HG02678 (cell line): ENCODE measurements around the gene TBX4.

ENCODE experiments used
- ATAC-seq: cut with Tn5 transposase; IDR thresholded peaks from one replicate; pipeline ENCODE4 v1.9.1; 2021; ENCODE audit warnings: mild to moderate bottlenecking, moderate library complexity; ENCODE audit not compliant: unreplicated experiment

The TBX4 gene

DNA sequence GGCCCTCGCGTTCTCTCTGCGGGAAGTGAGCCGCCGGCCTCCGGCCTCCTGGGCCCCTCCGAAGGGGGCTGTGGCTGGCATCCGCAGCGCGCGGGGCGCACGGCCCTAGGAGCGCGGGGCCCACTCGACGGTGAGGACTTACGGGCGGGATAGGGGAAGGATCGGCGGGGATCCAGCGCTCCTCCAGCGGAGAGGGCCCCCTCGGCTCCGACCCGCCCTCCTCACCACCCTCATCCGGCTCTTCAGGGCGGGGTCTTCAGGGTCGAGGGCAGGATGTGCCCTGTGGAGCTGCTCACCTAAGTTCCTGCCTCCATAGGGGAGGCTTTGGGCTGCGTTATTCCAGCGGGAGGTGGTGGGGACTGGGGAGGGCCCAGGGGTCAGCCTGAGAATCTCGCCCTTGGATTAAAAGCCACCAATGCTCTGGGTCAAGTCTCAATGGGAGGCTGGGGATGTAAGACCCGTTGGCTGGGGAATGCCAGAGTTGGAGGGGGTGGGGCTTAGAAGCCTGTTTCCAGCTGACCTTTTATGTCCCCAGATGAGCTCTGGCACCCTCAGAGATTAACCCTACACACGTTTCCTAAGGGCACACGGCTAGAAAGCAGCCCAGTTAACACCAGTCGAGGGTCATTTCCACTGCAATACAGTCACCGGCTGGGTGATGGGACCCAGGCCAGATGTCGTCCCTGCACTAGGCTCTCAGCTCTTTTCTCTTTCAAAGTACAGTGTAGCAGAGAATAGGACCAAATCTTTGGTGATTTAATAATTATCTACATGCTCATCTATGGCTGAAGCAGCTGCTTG lies 39.2 kb upstream of the TBX4 start:
- ATAC-seq: no peak

DNA sequence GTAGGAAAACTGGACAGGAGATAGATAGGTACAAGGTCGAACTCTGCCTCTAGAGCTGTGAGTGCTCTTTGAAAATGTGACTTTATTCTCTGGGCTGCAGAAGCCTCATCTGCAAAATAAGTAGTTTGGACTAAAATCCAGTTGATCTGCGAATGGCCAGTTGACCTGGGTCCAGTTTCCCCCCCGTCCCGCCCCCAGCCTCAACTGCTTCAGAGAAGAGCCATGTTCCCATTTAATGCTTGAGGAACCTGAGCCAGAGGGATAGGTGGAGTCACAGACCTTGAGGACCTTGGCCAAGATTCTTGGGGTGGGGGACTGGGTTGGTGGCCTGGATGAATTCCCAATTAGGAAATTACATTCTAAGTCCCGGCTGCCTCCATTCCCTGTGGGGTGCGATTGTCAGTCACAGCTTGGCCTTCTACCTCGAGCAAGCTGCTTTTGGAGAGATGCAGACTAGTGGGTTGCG lies 38.5 kb upstream of the TBX4 start:
- ATAC-seq: no peak

DNA sequence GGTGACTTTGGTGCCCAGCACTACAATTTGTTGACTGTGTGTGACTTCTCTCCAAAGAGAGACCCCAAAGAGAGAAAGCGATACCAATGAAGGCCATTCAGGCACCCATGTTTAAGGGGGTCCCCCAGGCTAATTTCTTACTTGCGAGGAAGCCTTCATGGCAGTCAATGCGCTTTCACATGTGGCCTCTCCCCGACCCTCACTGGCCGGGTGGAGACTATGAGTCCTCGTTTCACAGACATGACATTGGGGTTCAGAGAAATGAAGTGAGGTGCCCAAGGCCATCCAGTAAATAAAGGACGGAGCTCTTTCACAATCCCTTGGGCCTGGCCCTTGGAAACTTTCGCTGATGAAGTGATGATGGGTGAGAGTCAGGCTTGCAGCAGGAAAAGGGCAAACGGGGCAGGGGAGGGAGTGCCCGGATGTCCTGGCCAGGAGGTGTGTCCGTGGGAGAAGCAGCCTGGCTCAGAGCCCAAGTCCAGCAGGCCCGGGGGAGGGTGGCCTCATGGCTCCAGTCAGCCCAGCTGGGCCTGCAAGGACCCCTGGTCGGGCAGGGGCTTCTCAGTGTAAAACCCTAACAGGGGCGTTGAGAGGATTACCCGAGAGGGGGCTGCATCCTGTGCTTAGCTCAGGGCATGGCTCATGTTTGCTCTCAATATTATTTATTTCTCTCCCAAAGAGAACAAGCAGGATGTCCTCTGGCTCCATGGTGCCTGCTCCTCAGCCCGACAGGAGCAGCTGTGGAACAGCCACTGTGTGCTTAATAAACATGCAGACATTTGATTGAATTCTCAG lies 37.9 kb upstream of the TBX4 start:
- ATAC-seq: no peak

DNA sequence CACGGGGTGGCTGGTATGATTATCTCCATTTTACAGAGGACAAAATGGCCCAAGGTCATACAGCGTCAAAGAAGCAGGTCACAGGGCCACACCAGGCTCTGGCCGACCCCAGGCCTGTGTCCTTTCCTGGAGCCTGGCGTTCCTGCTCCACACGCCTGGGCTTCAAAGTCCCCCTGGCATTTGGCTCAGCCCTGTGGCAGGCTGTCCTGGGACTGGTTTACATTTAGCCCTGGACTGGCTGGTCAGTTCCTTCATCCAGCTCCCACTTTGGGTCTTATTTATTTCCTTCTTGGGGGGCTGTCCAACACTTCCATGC lies 37.3 kb upstream of the TBX4 start:
- no peak for ATAC-seq

DNA sequence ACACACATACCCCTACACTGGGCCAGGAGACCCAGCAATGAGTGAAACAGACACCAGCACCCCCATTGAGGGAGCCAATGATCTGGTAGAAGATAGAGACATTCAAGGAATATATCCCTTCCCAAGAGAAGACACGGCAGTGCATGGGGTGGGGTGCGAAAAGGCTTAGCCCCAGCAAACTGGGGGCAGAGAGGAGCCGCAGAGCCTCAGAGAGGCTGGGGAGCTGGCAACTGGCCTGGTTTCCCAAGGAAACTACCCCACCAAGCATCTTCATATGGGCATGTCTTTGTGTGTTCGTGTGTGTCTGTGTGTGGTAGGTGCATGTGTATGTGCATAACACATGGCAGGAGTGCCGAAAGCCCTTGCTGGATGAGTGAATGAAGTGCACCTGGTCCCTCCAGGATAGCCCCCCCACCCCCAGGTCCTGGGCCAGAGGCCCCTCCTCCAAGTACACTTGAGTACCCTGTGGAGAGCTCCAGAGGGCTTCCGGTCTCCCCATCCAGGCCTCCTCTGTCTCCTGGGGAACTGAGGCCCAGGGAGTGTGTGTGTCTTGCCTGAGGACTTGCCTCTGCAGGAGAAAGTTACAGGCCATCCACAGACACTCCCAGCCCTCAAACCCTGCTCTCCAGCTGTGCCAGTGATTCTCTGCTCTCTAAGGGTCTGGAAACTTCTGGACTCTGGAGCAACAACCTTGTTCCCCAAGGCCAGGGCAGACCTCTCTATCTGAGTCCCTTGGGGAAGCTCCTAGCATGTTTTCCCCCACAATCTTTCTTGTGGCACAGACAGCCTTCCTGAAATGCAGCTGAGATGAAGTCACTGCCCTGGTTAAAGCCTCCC lies 36.6 kb upstream of the TBX4 start:
- ATAC-seq: no peak

DNA sequence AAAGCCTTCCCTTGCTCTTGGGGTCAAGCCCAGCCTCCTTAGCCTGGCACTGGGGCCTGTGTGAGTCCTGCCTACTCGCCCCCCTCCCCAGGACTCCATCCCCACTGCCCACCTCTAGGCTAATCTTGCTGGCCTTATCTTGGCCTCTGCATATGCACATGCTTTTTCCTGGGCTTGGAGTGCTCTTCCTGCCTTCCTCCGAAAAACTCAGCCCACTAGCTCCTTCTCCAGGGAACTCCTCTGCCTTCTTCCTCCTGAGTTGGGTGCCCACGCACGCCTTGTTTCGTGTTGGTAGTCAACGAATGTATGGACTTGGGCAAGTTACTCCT lies 36.0 kb upstream of the TBX4 start:
- no peak for ATAC-seq

DNA sequence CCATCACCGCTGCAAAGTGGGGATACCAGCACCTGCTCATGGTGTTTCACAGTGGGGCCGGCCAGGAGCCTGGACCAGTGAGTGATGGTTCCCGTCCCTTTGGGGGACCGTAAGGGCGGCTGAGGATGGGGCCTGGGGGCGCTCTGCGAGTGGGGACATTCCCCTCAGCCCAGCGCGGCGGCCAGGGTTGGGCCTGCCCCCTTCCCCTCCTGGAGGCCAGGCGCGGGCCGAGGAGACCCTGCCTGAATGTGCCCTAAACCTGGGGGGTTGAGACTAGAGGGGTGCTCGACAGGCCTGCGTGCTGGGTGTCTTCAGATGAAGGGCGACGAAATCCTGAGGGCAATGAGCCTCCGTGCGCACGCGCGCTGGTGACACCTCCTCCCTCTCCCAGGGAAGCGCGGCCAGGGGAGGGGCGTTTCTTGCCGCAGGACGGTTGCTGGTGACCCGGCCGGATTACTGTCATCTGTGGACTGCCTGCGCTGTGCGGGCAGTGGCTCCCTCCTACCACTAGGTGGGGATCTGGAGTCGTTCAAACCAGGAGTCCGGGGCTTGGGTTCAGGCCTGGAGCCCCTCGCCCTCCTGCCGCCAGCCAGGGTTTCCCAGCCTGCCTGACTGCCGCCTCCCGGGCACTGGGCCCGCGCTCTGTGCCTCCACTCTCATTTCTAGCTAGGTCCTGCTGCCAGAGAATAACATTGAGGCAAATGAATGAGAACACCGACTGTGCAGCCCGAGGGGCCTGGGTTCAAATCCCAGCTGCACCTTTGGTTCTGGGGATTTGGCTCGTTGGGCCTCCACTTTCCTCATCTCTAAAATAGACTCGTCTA lies 35.5 kb upstream of the TBX4 start:
- ATAC-seq: no peak

DNA sequence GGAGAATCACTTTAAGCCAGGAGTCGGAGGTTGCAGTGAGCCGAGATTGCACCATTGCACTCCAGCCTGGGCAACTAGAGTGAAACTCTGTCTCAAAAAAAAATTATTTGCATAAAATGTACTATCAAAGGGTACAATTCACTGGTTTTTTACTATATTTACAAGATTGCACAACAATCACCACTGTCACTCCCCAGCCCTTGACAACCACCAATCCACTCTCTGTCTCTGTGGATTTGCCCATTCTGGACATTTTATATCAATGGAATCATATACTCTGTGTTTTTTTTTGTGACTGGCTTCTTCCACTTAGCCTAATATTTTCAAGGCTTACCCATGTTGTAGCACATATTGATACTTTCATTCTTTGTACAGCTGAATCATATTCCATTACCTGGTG lies 33.8 kb upstream of the TBX4 start:
- ATAC-seq: no peak

DNA sequence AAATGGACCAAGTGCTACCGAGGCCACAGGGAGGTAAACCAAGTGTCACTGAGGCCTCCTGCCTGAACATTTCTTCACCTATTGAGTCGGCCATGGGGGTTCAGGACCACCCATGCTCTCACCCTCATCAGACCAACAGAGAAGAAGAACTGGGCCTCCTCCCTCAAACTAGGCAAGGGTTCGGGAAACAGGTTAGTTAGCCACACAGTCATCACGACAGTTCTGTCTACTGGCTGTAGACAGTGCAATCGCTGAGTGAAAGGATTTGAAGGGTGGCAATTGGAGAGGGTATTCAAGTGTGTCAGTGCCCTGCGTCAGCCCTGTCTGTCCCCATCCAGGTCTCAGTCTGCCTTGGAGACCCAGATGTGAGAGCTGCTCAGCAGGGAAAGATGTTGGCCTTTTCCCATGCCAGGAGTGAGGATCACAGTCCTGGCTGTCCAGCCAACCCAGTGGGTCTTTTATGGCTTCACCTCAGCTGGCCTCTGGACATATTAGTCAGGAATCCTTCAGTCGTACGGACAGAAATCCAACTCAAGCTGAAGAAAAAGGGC lies 32.7 kb upstream of the TBX4 start:
- ATAC-seq: no peak

DNA sequence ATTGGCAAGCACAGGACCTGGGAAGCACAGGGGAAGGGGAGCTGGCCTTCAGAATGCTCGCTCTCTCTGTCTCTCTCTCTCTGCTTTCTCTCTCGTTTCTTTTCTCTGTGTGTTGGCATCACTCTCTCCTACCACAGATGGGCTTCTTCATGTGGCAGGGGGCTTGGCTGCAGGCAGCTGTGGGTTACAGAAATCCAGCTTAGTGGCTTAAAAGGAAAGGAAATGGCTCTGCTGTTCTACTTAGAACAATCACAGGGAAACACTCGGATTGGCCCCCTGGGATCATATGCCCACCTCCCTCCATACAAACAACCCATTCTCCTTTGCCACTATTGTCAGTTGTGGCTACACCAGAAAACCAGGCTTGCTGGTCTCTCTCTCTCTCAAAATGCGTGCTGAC lies 32.2 kb upstream of the TBX4 start:
- ATAC-seq: no peak

DNA sequence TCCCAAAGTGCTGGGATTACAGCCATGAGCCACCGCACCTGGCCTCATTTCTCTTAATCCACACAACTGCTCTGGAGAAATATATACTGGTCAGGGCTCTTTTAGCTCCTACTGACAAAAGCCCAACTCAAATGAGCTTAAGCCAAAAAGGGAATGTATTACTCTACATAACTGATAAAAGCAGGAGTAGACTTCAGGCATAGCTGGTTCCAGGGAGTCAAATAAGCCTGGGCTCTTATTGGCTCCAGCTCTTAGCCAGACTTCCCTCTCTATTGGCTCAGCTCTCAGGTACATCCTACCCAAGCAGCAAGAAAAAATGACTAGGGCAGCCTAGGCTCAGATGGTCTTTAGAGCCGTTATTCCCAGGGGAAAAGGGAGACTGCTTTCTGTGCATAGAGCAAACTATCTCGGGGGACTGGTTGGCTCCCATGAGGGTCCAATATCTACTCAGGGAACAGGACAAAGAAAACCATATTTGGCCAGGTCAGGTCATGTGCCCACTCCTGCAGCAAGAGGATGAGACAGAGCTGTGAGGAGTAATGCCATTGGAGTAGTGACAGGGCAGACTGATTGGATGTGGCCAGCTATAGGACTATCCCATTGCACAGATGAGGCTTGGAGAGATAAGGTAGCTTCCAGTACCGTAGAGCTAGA lies 31.4 kb upstream of the TBX4 start:
- no peak for ATAC-seq

DNA sequence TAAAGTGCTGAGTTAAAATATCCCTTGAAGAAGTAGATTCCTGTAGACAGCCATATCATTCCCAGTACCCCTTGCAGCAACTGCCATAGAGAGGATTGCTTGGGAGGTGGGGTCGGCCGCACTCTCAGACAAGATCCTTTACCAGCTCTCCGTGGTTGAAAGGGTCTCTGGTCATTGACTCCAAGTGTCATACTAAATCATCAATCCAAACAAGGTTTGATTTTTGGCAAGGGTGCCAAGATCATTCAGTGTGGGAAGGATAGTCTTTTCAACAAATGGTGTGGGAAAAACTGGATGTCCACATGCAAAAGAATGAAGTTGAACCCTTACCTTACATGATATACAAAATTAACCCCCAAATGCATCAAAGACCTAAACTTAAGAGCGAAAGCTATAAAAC lies 30.8 kb upstream of the TBX4 start:
- ATAC-seq: no peak

DNA sequence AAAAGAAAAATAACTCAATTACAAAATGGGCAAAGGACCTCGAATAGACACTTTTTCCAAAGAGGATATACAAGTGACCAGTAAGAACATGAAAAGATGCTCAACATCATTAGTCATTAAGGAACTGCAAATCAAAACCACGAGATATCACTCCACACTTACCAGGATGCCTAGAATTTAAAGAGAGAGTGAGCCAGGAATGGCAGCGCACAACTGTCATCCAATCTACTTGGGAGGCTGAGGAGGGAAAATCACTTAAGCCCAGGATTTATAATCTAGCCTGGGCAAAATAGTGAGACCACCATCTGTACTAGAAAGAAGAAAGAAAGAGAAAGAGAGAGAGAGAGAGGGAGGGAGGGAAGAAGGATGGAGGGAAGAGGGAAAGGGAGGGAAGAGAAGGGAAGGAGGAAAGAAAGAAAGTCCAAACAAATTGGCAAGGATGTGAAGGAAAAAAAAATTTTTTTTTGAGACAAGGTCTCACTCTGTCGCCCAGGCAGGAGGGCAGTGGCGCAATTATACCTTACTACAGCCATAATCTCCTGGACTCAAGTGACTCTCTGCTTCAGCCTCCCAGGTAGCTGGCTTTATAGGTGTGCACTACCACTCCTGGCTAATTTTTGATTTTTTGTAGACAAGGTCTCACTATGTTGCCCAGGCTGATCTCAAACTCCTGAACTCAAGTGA lies 30.0 kb upstream of the TBX4 start:
- ATAC-seq: no peak

DNA sequence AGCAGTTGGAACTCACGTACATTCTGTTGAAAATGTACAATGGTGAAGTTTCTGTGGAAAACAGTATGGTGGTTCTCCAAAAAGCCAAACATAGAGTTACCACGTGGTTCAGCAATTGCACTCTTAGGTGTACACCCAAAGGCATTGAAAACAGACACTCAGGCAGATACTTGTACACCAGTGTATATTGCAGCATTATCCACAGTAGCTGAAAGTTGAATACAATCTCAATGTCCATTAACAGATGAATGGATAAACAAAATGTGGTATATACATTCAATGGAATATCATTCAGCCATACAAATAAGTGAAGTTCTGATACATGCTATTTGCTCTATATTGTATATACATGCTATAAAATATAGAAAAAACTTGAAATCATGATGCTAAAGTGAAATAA lies 29.4 kb upstream of the TBX4 start:
- ATAC-seq: no peak

DNA sequence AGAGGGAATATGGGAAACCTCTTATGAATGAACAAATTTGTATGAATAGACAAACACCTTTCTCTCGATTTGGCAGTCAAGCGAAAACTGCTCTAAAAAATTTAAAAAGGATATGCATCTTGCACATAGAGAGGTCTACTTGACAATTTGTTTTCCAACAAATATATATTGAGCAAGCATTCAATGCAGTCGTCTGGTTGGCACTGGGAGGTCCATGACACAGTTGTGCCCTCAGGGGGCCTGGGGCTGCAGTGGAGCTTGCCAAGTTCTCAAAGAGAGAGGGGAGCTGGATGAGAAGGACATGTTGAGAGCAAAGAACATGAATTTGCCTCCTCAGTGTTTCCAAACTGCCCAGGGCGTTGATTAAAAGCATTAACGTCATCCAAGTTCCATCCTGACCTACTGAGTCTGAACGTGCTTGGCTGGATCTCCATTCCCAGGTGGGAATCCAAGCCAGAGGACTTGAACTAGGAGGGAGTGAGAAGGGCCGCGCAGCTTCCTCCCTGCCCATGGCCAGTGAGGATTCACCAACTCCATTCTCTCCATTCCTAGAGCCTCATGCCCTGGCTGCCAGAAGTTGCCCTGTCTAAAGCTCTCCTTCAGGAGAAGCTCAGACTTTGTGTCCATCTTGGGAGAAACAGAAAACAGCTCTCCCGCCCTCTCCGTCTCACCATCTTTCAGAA lies 28.1 kb upstream of the TBX4 start:
- no peak for ATAC-seq

DNA sequence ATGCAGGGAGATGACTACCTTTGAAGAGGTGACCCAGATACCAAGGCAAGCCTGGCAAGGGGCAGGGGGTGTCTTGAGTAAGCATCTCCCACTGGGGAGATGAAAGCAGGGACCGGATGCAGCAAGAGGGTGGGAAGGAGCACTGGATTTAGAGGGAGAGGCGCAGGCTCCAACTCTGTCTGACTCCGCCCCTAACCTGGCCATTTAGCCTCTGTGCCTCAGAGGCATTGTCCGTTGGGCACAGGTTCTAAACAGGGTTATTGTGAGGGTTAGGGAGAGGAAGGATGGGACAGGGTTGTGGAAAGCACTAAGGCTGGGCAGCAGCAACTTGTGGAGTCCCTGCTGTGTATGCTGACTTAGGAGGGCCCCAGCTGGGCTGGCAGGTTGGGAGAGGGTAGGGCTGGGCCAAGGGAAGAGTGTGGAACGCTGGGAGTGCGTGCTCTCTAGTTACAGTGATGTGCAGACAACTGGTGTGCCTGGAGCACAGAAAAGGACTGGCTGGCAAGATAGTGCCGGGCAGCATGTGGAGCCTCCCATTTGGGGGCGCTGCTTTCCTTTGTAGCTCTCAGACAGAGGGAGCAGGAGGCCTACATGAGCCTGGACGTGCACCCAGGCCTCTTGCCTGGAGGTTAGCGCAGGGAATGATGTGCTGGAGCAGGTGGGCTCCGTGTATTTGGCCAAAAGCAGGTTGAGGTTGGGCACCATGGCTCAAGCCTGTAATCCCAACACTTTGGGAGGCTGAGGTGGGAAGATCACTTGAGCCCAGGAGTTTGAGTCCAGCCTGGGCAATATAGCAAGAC lies 26.3 kb upstream of the TBX4 start:
- no peak for ATAC-seq

DNA sequence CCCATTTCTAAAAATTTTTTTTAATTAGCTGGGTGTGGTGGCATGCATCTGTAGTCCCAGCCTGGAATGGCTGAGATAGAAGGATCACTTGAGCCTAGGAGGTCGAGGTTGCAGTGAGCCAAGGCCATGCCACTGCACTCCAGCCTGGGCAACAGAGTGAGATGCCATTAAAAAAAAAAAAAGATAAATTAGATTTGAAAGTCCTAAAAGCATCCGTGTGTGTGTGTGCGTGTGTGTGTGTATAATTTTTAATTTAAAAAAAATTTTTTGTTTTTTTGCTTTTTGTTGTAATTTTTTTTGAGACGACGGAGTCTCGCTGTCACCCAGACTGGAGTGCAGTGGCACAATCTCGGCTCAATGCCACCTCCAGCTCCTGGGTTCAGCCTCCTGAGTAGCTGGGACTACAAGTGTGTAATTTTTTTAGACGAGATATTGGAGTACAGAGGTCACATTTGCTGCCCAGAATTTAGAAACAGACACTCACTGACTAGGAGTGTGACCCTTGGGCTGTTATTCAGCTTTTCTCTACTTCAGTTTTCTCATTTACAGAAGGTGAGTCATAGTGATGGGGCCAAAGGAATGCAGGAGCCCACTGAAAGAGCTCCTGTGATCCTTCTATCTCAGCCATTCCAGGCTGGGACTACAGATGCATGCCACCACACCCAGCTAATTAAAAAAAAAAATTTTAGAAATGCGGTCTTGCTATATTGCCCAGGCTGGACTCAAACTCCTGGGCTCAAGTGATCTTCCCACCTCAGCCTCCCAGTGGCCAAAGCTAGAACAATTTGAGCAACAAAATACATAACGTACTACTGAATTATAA lies 25.5 kb upstream of the TBX4 start:
- ATAC-seq: no peak
